Fibroblast of villous mesenchyme (primary cell): ENCODE measurements around the gene NEDD8. TPM values are rescaled to one million over a fixed set of nuclear protein-coding genes. Genes with fewer than 3 reads are reported as not detected.
"Not testable (repeated sequence)": the region's sequence is repeated elsewhere in the genome, so short reads cannot be mapped to it uniquely, and the experiment has no call there.

Experiments
- DNase-seq: peaks from one replicate; pipeline ENCODE4 v3.0.0-alpha.2; 2010; ENCODE audit warnings: low read depth
- H3K4me3 ChIP-seq: 2 replicates; pipeline ENCODE4 v1.5.1; 2011; ENCODE audit warnings: low read depth, mild to moderate bottlenecking, low read length
- CTCF ChIP-seq: IDR thresholded peaks from 2 replicates; pipeline ENCODE4 v1.5.1; 2012; ENCODE audit warnings: low read depth, mild to moderate bottlenecking, low read length; ENCODE audit not compliant: insufficient read depth
- total RNA-seq: library from RNA; depleted of rRNA; stranded (reverse); fragments of >200 nt; gene quantifications from 2 replicates; pipeline ENCODE4 v1.2.3, GENCODE V29; 2012

NEDD8 gene
- total RNA-seq, 1 donor: 128 TPM

GRCh38 chr14:24219521-24219920 is 12.6 kb downstream of the NEDD8 start:
- no peak for DNase-seq
- no peak overlapping the region for H3K4me3 ChIP-seq
- TF ChIP-seq CTCF: no peak

GRCh38 chr14:24219080-24219479 is 13.1 kb downstream of the NEDD8 start:
- H3K4me3 ChIP-seq: no peak overlapping the region
- no peak for TF ChIP-seq CTCF
- no peak for DNase-seq

GRCh38 chr14:24216876-24217275 is 15.3 kb downstream of the NEDD8 start:
- not testable (repeated sequence) for DNase-seq

GRCh38 chr14:24216345-24216699 is 15.8 kb downstream of the NEDD8 start:
- H3K4me3 ChIP-seq: peak overlapping the region; percentile 91
- no peak for TF ChIP-seq CTCF
- no peak for DNase-seq

More at GRCh38 chr14:24216876-24217275, 15.3 kb downstream of the NEDD8 start:
- H3K4me3 ChIP-seq: not testable (repeated sequence)

- peak; percentile 43 for TF ChIP-seq CTCF
- DNase-seq: peak; percentile 87
- H3K4me3 ChIP-seq: peak within 1 kb of the TSS; percentile 91
Observed at GRCh38 chr14:24215495-24216344, 16.4 kb downstream of the NEDD8 start, which contains the start of gene MDP1. Gene MDP1 (minus strand): TSS chr14:24216066. CDS start chr14:24215955, 111 bp downstream.

GRCh38 chr14:24213866-24214662 is 18.1 kb downstream of the NEDD8 start:
- no peak for TF ChIP-seq CTCF
- DNase-seq: no peak
- peak overlapping the region; percentile 77 for H3K4me3 ChIP-seq
